HG03432 (cell line): ENCODE data around the gene NACC1.

Source experiments
- ATAC-seq: cut with Tn5 transposase; IDR thresholded peaks from one replicate; pipeline ENCODE4 v1.9.1; 2021; ENCODE audit warnings: mild to moderate bottlenecking, moderate library complexity; ENCODE audit not compliant: unreplicated experiment

NACC1 gene

GRCh38 chr19:13117772-13118423, at the start of gene NACC1:
TSS of gene NACC1 (plus strand) at chr19:13118264. CDS start at chr19:13135208, 16,944 bp downstream.
- ATAC-seq: peak; percentile 69

GRCh38 chr19:13069415-13070359, 48.4 kb upstream of the NACC1 start:
- ATAC-seq: no peak

GRCh38 chr19:13070425-13071140, 47.5 kb upstream of the NACC1 start:
- ATAC-seq: no peak

- ATAC-seq: no peak
Measured at GRCh38 chr19:13071444-13072187, 46.4 kb upstream of the NACC1 start.

- ATAC-seq: no peak
Measured at GRCh38 chr19:13072188-13072908, 45.7 kb upstream of the NACC1 start.

GRCh38 chr19:13073263-13073662, 44.8 kb upstream of the NACC1 start:
- ATAC-seq: no peak

- no peak for ATAC-seq
Measured at GRCh38 chr19:13074378-13074777, 43.7 kb upstream of the NACC1 start.

- no peak for ATAC-seq
Measured at GRCh38 chr19:13076320-13076719, 41.7 kb upstream of the NACC1 start.

- ATAC-seq: no peak
Measured at GRCh38 chr19:13076787-13077186, 41.3 kb upstream of the NACC1 start.

- no peak for ATAC-seq
Measured at GRCh38 chr19:13077240-13077639, 40.8 kb upstream of the NACC1 start.

GRCh38 chr19:13078381-13078780, 39.7 kb upstream of the NACC1 start:
- ATAC-seq: no peak

GRCh38 chr19:13078897-13079541, 39.0 kb upstream of the NACC1 start:
- no peak for ATAC-seq

GRCh38 chr19:13079542-13079986, 38.5 kb upstream of the NACC1 start:
- no peak for ATAC-seq

- ATAC-seq: no peak
Measured at GRCh38 chr19:13082192-13083007, 35.7 kb upstream of the NACC1 start.

- ATAC-seq: no peak
Measured at GRCh38 chr19:13083008-13083404, 35.1 kb upstream of the NACC1 start.

GRCh38 chr19:13083627-13084026, 34.4 kb upstream of the NACC1 start:
- no peak for ATAC-seq

- no peak for ATAC-seq
Measured at GRCh38 chr19:13085666-13086065, 32.4 kb upstream of the NACC1 start.

GRCh38 chr19:13086341-13086740, 31.7 kb upstream of the NACC1 start:
- no peak for ATAC-seq

- no peak for ATAC-seq
Measured at GRCh38 chr19:13087295-13087694, 30.8 kb upstream of the NACC1 start.
